Measurements from ENCODE around the gene MTARC1. TPM values are rescaled to one million over a fixed set of nuclear protein-coding genes. Genes with fewer than 3 reads are reported as not detected.

The MTARC1 gene
- total and polyA plus RNA-seq, 2 donors (not counting 1 experiment from before 2014, with no cell fraction given), result 0.49 to 2.9 TPM

DNA sequence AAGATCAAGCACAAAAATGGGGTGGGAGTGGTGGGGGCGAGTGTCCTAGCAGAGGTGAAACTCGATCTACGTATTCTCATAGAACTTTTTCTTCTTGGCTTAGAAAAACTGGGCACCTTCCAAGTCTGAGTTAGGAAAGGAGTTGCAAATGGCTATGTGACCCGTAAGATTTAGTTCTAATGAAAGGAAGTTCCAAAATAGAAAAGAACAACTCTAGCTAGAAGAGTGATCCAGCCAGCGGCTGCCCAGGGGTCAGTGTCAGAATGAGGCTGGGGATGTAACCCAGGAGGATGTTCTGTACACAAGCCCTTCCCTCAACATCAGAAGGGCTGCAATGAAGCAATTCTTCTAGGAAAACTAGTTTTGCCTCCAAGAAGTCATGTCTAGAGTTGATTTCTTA lies 5.2 kb downstream of the MTARC1 start:
- peaks cover 0 to 6% (median 3%) of the 10 kb centered on the region in 4 experiments for H3K27me3 ChIP-seq (replicated peaks in 1 of 4; ENCODE audit: control extremely low read depth in 1 of 4, control insufficient read depth in 3 of 4, insufficient read depth in 4 of 4, low read length in 3 of 4)
- no peaks in the 10 kb centered on the region for H4K20me1 ChIP-seq (ENCODE audit: control insufficient read depth, insufficient read depth, low read length, poor library complexity, severe bottlenecking)
- 98% methylated on average over 4 of the region's 5 CpGs for WGBS (ENCODE audit: insufficient coverage)
- peaks cover 4 to 5% of the 10 kb centered on the region in 2 donors for H3K4me1 ChIP-seq (ENCODE audit: control insufficient read depth in 2 of 2, insufficient read depth in 2 of 2, low read length in 2 of 2)
- no peak for TF ChIP-seq EZH2 (IDR thresholded peaks at IDR 0.05; ENCODE audit: borderline replicate concordance, insufficient read depth, low read depth, low read length, poor library complexity, severe bottlenecking)
- TF ChIP-seq, protein P1, sequence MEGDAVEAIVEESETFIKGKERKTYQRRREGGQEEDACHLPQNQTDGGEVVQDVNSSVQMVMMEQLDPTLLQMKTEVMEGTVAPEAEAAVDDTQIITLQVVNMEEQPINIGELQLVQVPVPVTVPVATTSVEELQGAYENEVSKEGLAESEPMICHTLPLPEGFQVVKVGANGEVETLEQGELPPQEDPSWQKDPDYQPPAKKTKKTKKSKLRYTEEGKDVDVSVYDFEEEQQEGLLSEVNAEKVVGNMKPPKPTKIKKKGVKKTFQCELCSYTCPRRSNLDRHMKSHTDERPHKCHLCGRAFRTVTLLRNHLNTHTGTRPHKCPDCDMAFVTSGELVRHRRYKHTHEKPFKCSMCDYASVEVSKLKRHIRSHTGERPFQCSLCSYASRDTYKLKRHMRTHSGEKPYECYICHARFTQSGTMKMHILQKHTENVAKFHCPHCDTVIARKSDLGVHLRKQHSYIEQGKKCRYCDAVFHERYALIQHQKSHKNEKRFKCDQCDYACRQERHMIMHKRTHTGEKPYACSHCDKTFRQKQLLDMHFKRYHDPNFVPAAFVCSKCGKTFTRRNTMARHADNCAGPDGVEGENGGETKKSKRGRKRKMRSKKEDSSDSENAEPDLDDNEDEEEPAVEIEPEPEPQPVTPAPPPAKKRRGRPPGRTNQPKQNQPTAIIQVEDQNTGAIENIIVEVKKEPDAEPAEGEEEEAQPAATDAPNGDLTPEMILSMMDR (IDR thresholded peaks at IDR 0.05), result no peak
- no peak overlapping the region for H3K4me3 ChIP-seq (ENCODE audit: control extremely low read depth in 1 of 5, extremely low read depth in 1 of 5, insufficient read depth in 1 of 5, low read depth in 2 of 5, low read length in 4 of 5)
- H3K9ac ChIP-seq (ENCODE audit: low read length), result no peak overlapping the region
- ATAC-seq (ENCODE audit: low read depth) (no peak), DNase-seq (no peak)
- ChIA-PET POLR2A (no interaction called here), CTCF (no interaction called here)
- no peak overlapping the region for H2AFZ ChIP-seq (ENCODE audit: insufficient read depth, low read depth, low read length, poor library complexity, severe bottlenecking)
- intact Hi-C loops (cut with micrococcal nuclease), result no loop called here
- no peak overlapping the region for H3K27ac ChIP-seq (ENCODE audit: low read length in 2 of 2)
- no peaks in the 10 kb centered on the region for H3K79me2 ChIP-seq (ENCODE audit: control insufficient read depth, insufficient read depth, low read length)
- no peak overlapping the region for H3K4me3 Mint-ChIP-seq
- no peaks in the 10 kb centered on the region for H3K9me3 Mint-ChIP-seq (ENCODE audit: insufficient read depth)
- no peaks in the 10 kb centered on the region for H3K36me3 ChIP-seq (replicated peaks in 1 of 2; ENCODE audit: control extremely low read depth in 1 of 2, control insufficient read depth in 1 of 2, extremely low read depth in 1 of 2, insufficient read depth in 2 of 2, low read length in 1 of 2)
- no peak overlapping the region for H3K27ac Mint-ChIP-seq
- no peaks in the 10 kb centered on the region for H3K9me3 ChIP-seq (ENCODE audit: control extremely low read depth in 1 of 3, control insufficient read depth in 2 of 3, insufficient read depth in 1 of 3, low read length in 2 of 3)
- H3K27me3 Mint-ChIP-seq, result peaks cover 3% of the 10 kb centered on the region
- peaks cover 3% of the 10 kb centered on the region for H3K4me1 Mint-ChIP-seq
- no peak overlapping the region for H3K4me2 ChIP-seq (replicated peaks; ENCODE audit: low read depth, low read length, poor library complexity, severe bottlenecking)

DNA sequence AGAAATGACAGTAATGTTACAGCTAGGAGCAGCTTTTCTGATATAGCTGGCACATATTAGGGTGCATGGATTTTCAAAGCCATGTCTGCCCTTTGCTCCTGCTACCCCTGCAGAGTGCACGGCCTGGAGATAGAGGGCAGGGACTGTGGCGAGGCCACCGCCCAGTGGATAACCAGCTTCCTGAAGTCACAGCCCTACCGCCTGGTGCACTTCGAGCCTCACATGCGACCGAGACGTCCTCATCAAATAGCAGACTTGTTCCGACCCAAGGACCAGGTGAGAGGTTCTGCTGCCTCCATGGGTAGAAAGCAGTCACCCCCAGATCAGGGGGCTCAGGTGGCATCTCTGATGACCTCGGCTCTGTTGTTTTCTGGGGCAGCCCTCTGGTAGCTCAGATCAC lies 9.8 kb downstream of the MTARC1 start:
- DNase-seq (no peak), ATAC-seq (ENCODE audit: low read depth) (no peak)
- no peaks in the 10 kb centered on the region for H3K27me3 Mint-ChIP-seq
- Histone ChIP-seq H3K9me3 (ENCODE audit: control extremely low read depth in 1 of 3, control insufficient read depth in 2 of 3, insufficient read depth in 1 of 3, low read length in 2 of 3) (no peaks in the 10 kb centered on the region), H3K36me3 (replicated peaks in 1 of 2; ENCODE audit: control extremely low read depth in 1 of 2, control insufficient read depth in 1 of 2, extremely low read depth in 1 of 2, insufficient read depth in 2 of 2, low read length in 1 of 2) (no peaks in the 10 kb centered on the region), H3K27me3 (replicated peaks in 1 of 4; ENCODE audit: control extremely low read depth in 1 of 4, control insufficient read depth in 3 of 4, insufficient read depth in 4 of 4, low read length in 3 of 4) (no peaks in the 10 kb centered on the region), H3K27ac (ENCODE audit: low read length in 2 of 2) (no peak overlapping the region), H2AFZ (ENCODE audit: insufficient read depth, low read depth, low read length, poor library complexity, severe bottlenecking) (no peak overlapping the region), H3K79me2 (ENCODE audit: control insufficient read depth, insufficient read depth, low read length) (no peaks in the 10 kb centered on the region), H3K4me1 (ENCODE audit: control insufficient read depth in 2 of 2, insufficient read depth in 2 of 2, low read length in 2 of 2) (no peaks in the 10 kb centered on the region), H3K9ac (ENCODE audit: low read length) (no peak overlapping the region), H3K4me3 (ENCODE audit: control extremely low read depth in 1 of 5, extremely low read depth in 1 of 5, insufficient read depth in 1 of 5, low read depth in 2 of 5, low read length in 4 of 5) (no peak overlapping the region), H3K4me2 (replicated peaks; ENCODE audit: low read depth, low read length, poor library complexity, severe bottlenecking) (no peak overlapping the region), H4K20me1 (ENCODE audit: control insufficient read depth, insufficient read depth, low read length, poor library complexity, severe bottlenecking) (no peaks in the 10 kb centered on the region)
- H3K27ac Mint-ChIP-seq, result no peak overlapping the region
- POLR2A ChIA-PET, result no interaction called here
- no peaks in the 10 kb centered on the region for H3K9me3 Mint-ChIP-seq (ENCODE audit: insufficient read depth)
- WGBS (ENCODE audit: insufficient coverage), result 91% methylated on average over 10 of the region's 10 CpGs
- no peak overlapping the region for H3K4me3 Mint-ChIP-seq
- TF ChIP-seq, protein P1 (IDR thresholded peaks at IDR 0.05), result no peak
- TF ChIP-seq EZH2 (IDR thresholded peaks at IDR 0.05; ENCODE audit: borderline replicate concordance, insufficient read depth, low read depth, low read length, poor library complexity, severe bottlenecking), result no peak
- CTCF ChIA-PET, result no interaction called here
- intact Hi-C loops (cut with micrococcal nuclease), result no loop called here
- no peaks in the 10 kb centered on the region for H3K4me1 Mint-ChIP-seq

Measured in B cell (primary cell).